NCI-H524 treated with DMSO at 0.1 percent for 48 hours (cell line): ENCODE data around the gene TMC8.
A peak's percentile ranks its signal among the peaks of the same experiment; 100 is the strongest.
"Not testable (repeated sequence)": the region's sequence is repeated elsewhere in the genome, so short reads cannot be mapped to it uniquely, and the experiment has no call there.

Experiments
- DNase-seq: peaks from one replicate; lab custom pipeline; 2025; lab: John Stamatoyannopoulos, UW

The TMC8 gene

GRCh38 chr17:78163881-78164747 is 33.5 kb downstream of the TMC8 start:
- no peak for DNase-seq

- no peak for DNase-seq
These were observed 34.4 kb downstream of the TMC8 start for GRCh38 chr17:78164748-78165607.

DNA sequence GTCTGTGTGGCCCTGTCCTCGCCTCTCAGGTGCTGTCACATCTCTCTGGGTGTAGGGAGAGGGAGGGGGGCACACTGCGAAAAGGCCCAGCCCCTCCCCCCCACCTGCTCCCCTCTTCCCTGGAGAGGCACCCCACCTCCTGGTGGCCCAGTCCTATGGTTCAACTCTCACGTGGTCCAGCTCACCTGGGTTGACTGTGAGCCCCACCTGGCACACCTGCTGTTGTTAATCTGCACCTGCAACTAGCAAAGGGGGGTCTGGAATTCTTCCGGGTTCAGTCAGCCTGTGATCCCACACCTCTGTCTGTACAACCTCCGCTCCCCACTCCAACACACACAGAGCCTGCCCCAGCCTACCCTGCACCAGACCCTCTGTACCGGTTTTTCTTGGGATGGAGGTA is 35.8 kb downstream of the TMC8 start:
- DNase-seq = no peak

GRCh38 chr17:78168242-78168902 is 37.8 kb downstream of the TMC8 start, which contains the start of gene SYNGR2:
Gene SYNGR2 (plus strand): TSS chr17:78168581. CDS start chr17:78168617, 36 bp downstream.
- peak; percentile 22 for DNase-seq

- DNase-seq = no peak
These were observed 38.6 kb downstream of the TMC8 start for GRCh38 chr17:78168903-78169793.

DNA sequence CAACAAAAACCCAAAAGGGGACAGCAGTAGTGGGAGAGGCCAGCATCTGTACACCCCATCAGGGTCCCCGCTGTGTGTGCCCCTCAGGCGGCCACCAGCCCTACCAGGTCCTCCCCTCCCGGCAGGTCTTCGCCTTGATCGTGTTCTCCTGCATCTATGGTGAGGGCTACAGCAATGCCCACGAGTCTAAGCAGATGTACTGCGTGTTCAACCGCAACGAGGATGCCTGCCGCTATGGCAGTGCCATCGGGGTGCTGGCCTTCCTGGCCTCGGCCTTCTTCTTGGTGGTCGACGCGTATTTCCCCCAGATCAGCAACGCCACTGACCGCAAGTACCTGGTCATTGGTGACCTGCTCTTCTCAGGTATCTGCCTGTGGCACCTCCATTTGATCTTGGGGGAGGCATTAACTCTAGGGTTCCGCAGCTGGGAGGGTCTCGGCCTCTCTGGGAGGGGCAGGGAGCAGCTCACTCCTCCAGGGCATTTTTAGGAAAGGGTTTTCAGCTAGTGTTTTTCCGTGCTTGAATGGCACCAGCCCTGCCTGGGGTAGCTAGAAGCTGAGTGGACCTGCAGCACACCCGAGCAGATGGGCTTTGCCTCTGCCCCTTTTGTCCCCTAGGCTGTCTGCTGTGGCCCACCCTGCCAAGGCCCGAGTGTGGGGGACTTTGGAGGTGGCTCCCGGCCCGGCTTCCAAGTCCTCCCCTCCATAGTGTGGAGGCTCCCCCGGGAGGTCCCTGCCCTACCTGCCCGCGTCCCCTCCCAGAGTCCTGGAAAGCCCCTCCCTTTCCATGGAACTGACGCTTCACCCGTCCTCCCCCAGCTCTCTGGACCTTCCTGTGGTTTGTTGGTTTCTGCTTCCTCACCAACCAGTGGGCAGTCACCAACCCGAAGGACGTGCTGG is 40.4 kb downstream of the TMC8 start:
- DNase-seq = no peak

DNA sequence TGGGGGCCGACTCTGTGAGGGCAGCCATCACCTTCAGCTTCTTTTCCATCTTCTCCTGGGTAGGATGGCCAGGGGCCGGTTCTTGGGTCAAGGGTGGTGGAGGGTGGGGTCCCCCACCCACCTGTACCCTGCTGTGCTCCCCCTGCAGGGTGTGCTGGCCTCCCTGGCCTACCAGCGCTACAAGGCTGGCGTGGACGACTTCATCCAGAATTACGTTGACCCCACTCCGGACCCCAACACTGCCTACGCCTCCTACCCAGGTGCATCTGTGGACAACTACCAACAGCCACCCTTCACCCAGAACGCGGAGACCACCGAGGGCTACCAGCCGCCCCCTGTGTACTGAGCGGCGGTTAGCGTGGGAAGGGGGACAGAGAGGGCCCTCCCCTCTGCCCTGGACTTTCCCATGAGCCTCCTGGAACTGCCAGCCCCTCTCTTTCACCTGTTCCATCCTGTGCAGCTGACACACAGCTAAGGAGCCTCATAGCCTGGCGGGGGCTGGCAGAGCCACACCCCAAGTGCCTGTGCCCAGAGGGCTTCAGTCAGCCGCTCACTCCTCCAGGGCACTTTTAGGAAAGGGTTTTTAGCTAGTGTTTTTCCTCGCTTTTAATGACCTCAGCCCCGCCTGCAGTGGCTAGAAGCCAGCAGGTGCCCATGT is 41.1 kb downstream of the TMC8 start:
- not testable (repeated sequence) for DNase-seq

DNA sequence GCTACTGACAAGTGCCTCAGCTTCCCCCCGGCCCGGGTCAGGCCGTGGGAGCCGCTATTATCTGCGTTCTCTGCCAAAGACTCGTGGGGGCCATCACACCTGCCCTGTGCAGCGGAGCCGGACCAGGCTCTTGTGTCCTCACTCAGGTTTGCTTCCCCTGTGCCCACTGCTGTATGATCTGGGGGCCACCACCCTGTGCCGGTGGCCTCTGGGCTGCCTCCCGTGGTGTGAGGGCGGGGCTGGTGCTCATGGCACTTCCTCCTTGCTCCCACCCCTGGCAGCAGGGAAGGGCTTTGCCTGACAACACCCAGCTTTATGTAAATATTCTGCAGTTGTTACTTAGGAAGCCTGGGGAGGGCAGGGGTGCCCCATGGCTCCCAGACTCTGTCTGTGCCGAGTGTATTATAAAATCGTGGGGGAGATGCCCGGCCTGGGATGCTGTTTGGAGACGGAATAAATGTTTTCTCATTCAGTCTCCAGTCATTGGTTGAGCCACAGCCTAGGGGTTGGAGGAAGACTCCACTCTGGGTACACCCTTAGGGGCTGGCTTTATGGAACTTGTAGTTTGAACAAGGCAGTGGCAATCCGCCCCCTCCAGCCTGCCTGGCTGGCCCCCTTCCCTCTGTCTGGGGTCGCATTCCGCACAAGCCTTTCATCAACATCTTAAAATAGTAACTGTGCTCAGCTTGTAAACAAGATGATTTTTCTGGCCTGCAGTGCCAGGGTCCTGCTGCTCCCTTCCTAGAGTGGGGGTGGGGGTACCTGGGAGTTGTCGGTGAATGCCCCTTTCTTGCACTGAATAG is 41.9 kb downstream of the TMC8 start:
- DNase-seq = no peak

GRCh38 chr17:78173097-78173715 is 42.6 kb downstream of the TMC8 start:
- DNase-seq = no peak

- no peak for DNase-seq
These were observed 43.8 kb downstream of the TMC8 start for GRCh38 chr17:78174346-78174869.

DNA sequence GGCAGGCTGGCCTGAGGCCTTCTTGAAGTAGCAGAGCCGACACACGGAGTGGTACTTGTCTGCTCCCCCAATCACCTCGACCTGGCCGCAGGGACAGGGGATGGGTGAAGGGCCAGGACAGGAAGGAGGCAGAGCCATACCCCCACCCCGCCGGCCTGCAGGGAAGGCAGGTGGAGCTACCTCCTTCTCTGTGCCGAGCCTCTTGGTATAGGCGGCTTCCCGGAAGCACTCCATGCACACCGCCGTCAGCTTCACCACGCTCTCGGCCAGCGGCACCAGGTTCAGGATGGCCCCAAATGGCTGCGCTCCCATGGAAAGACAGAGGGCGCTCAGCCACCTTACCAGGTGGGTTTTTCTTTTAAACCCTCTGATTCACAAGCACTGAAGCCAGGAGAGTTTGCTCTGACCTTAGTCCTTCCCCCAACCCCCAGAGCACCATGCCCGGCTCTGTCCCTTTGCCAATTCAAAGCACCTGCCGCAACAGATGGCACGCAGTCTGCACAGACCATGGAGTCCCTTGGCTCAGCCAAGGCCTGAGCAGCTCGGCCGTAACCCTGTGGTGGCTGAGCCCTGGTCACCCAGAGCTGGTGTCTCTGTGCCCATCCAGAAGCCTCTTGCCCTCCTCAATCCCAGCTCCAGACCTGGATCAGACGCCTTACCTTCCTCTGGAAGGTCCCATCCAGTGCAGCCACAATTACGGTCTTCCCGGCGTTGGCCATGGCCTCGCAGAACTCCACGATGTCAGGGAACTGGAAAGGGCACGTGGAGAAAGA is 44.5 kb downstream of the TMC8 start:
- DNase-seq = peak; percentile 92

DNA sequence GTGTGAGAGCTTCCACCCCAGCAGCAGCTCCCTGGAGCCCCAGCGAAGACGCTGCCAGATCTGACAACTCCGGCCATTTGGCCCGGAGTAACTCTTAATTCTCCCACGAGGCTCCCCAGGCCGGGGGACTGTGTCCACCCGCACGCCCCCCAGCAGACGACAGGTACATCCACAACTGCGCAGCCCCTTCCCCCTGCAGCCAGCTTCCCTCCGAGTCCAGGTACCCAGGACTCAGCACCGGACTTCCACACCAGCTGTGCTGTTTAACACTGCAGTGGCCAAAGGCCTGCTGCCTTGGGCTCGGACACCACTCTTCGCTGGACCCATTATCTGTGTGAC is 45.0 kb downstream of the TMC8 start:
- DNase-seq = no peak

- peak; percentile 18 for DNase-seq
These were observed 46.0 kb downstream of the TMC8 start for GRCh38 chr17:78176548-78177025.

- DNase-seq = no peak
These were observed 48.8 kb downstream of the TMC8 start for GRCh38 chr17:78179372-78179771.

DNA sequence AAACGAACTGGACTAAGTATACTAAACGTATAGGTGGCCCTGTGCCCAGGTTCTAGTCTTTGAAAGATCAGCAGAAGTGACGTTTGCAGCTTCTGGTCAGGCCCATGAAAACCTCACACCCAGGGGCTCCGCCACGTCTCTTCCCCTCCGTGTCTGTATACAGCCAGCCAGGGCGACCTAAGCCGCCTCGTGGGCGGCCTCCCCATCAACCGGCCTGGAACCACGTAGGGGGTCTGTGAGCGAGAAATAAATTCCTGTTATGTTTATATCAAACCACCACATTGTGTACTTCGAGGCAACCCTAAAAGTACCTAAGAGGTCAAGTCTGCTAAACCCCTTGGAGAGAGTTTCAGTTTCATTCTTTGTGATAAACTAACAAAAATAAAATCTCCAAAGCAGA is 49.5 kb downstream of the TMC8 start:
- no peak for DNase-seq

GRCh38 chr17:78180508-78180907 is 49.9 kb downstream of the TMC8 start:
- DNase-seq = no peak

- DNase-seq = no peak
These were observed 51.9 kb downstream of the TMC8 start for GRCh38 chr17:78182504-78182903.
